ENCODE data around the gene GORASP2. TPM values are rescaled to one million over a fixed set of nuclear protein-coding genes. Genes with fewer than 3 reads are reported as not detected.

The GORASP2 gene
- total and polyA plus RNA-seq, 2 of the 8 experiments (the other 6 are each of a cell fraction or from before 2014, with no cell fraction given): 86.8 to 214 TPM

DNA sequence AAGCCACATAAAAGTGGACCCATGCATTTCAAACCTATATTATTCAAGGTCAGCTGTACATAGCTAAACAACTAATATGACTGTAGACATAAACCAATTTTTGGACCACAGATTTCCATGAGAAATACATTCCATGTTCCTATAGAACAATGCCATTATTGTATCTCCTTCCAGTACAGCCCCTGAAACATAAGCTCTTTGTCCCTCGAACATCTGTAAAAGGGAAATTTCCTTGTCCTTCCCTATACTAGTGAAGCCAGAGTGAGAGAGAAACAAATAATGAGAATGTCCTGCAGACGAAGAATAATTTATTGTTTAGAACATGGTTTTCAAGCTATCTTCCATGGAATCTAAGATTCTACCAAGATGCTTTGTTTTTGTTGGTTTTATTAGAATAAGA lies 75.3 kb downstream of the GORASP2 start (continued):
- TF ChIP-seq RNF2 (IDR thresholded peaks at IDR 0.05; ENCODE audit: borderline replicate concordance, low read depth, low read length, missing control alignments, poor library complexity, severe bottlenecking): no peak
- TF ChIP-seq, protein P1, sequence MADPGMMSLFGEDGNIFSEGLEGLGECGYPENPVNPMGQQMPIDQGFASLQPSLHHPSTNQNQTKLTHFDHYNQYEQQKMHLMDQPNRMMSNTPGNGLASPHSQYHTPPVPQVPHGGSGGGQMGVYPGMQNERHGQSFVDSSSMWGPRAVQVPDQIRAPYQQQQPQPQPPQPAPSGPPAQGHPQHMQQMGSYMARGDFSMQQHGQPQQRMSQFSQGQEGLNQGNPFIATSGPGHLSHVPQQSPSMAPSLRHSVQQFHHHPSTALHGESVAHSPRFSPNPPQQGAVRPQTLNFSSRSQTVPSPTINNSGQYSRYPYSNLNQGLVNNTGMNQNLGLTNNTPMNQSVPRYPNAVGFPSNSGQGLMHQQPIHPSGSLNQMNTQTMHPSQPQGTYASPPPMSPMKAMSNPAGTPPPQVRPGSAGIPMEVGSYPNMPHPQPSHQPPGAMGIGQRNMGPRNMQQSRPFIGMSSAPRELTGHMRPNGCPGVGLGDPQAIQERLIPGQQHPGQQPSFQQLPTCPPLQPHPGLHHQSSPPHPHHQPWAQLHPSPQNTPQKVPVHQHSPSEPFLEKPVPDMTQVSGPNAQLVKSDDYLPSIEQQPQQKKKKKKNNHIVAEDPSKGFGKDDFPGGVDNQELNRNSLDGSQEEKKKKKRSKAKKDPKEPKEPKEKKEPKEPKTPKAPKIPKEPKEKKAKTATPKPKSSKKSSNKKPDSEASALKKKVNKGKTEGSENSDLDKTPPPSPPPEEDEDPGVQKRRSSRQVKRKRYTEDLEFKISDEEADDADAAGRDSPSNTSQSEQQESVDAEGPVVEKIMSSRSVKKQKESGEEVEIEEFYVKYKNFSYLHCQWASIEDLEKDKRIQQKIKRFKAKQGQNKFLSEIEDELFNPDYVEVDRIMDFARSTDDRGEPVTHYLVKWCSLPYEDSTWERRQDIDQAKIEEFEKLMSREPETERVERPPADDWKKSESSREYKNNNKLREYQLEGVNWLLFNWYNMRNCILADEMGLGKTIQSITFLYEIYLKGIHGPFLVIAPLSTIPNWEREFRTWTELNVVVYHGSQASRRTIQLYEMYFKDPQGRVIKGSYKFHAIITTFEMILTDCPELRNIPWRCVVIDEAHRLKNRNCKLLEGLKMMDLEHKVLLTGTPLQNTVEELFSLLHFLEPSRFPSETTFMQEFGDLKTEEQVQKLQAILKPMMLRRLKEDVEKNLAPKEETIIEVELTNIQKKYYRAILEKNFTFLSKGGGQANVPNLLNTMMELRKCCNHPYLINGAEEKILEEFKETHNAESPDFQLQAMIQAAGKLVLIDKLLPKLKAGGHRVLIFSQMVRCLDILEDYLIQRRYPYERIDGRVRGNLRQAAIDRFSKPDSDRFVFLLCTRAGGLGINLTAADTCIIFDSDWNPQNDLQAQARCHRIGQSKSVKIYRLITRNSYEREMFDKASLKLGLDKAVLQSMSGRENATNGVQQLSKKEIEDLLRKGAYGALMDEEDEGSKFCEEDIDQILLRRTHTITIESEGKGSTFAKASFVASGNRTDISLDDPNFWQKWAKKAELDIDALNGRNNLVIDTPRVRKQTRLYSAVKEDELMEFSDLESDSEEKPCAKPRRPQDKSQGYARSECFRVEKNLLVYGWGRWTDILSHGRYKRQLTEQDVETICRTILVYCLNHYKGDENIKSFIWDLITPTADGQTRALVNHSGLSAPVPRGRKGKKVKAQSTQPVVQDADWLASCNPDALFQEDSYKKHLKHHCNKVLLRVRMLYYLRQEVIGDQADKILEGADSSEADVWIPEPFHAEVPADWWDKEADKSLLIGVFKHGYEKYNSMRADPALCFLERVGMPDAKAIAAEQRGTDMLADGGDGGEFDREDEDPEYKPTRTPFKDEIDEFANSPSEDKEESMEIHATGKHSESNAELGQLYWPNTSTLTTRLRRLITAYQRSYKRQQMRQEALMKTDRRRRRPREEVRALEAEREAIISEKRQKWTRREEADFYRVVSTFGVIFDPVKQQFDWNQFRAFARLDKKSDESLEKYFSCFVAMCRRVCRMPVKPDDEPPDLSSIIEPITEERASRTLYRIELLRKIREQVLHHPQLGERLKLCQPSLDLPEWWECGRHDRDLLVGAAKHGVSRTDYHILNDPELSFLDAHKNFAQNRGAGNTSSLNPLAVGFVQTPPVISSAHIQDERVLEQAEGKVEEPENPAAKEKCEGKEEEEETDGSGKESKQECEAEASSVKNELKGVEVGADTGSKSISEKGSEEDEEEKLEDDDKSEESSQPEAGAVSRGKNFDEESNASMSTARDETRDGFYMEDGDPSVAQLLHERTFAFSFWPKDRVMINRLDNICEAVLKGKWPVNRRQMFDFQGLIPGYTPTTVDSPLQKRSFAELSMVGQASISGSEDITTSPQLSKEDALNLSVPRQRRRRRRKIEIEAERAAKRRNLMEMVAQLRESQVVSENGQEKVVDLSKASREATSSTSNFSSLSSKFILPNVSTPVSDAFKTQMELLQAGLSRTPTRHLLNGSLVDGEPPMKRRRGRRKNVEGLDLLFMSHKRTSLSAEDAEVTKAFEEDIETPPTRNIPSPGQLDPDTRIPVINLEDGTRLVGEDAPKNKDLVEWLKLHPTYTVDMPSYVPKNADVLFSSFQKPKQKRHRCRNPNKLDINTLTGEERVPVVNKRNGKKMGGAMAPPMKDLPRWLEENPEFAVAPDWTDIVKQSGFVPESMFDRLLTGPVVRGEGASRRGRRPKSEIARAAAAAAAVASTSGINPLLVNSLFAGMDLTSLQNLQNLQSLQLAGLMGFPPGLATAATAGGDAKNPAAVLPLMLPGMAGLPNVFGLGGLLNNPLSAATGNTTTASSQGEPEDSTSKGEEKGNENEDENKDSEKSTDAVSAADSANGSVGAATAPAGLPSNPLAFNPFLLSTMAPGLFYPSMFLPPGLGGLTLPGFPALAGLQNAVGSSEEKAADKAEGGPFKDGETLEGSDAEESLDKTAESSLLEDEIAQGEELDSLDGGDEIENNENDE (IDR thresholded peaks at IDR 0.05; ENCODE audit: insufficient replicate concordance, low read length): no peak

Data from H1 (cell line).